GM18861 (cell line): ENCODE results near the gene DTX1.
"Not testable (repeated sequence)": the region's sequence is repeated elsewhere in the genome, so short reads cannot be mapped to it uniquely, and the experiment has no call there.

ENCODE experiments used
- ATAC-seq: cut with Tn5 transposase; IDR thresholded peaks from one replicate; pipeline ENCODE4 v1.9.1; 2021; ENCODE audit not compliant: unreplicated experiment

DTX1 gene

DNA sequence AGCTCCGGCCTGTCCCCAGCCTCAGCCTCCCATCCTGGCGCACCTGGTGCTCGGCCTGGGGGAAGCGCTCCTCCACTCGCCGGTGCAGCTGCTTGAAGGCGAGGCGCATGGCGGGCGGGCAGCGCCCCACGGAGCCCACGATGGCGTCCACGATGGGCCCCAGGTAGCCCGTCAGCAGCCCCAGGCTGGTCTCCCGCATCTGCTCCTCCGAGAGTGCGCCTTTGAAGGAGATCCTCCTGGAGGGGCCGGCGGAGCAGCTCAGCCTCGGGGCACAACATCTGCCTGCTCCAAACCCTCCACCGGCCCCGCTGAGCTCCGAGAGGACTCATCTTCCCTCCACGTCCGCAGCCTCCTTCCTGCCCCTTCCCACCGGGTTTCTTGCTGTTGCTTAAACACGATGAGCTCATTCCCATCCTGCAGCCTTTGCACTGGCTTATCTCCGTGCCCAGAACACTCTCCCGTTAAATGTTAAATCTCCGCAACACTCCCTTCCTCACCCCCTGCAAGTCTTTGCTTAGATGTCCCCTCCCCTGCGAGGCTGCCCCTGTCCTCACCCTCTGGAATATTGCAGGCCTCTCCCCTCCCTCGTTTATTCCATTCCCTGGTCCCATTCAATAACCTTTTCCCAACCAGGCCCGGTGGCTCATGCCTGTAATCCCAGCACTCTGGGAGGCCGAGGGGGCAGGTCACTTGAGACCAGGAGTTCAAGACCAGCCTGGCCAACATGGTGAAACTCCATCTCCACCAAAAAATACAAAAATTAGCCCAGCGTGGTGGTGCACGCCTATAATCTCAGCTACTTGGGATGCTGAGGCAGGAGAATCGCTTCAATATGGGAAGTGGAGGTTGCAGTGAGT lies 55.7 kb downstream of the DTX1 start:
- no peak for ATAC-seq

DNA sequence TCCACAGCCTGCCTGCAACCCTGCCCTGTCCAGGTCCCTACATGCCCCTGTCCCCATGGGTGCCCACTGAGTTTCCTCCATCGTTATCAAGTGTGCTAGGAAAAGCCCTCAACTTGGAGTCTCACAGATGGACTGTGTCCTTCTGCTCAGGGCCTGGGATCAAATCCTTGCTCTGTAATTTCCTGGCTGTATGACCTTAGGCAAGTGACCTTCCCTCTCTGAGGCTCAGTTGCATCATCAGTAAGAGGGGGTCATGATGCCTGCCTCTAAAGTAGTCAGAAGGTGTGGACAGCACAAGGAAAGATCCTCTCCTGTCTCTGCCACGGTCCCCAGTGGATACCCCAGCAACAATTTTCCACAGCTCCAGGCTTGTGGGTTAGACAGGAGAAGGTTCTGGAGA lies 56.9 kb downstream of the DTX1 start:
- no peak for ATAC-seq

DNA sequence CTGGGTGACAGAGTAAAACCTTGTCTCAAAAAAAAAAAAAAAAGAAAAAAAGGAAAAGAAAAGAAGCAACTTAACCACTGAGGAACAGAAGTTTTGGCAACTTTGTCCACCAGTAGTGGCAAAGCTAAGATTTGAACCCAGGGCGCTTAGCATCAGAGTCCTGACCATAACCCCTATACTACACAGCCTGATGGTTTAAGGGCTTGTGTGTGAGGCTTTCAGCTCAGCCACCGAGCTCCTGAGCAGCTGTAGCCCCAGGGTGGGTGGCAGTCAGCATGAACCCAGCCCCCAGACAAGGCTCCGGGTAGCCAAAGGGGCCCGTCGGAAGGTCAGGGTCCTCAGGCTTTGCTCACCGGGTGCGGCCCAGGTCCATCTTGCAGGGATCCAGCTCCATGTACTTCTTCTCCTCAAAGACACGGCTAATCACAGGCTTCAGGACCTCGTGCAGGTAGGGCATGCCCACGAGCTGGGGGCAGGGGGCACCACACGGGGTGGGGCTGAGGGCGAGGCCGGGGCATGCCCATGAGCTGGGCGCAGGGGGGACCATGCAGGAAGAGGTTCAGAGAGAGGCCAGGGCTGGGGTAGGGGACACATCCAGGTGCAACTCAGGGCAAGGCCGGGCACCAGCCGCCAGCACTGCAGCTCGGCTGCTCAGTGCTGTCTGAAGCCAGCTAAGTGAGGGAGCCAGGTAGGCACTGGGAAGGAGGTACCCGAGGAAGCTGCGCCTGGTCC lies 58.1 kb downstream of the DTX1 start:
- ATAC-seq, result no peak

DNA sequence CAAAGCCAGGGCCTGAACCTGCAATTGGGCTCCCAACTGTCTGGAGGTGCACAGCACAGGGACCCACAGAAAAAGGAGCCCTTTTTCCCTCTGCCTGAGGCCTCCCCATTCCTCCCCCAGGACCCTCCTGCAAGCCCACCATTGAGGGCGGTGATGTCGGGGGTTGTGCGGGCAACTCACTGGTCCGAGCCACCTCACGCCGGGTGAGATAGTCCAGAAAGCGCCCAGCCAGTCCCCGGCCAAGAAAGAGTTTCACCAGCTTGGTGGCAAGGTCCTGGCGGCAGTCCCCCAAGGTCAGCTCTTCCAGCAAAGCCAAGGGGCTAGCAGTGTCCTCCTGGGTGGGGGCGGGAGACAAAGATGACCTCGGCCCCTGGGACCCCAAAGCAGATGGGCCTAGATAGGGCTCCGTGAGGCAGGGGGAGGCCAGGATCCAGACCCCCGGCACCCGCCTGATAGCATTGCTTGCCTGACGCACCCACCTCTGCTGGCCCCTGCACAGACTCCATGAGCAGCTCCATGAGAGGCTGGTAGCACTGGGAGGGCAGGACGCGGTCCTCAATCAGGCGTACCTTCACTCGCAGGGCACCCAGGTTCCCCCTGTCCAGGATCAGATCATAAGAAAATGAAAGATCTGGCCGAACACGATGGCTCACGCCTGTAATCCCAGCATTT lies 59.1 kb downstream of the DTX1 start:
- ATAC-seq, result no peak

DNA sequence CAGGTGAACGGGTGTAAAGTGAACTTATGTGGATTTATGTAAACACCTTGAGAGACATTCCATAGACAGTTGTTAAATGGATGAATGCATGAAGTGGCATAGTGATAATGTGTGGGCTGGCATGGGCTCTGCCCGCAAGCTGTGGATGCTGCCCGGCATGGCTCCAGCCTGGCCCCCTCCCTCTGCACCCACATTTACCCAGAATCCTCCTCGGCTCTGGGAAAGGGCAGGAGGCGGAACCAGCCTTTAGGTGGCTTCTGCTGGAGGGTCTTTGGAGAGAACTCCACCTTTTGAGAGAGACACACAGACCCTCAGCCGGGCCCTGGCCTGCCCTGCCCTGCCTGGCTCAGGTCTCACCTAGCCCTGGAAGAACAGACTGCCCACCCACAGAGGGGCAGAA lies 60.3 kb downstream of the DTX1 start:
- ATAC-seq, result no peak

DNA sequence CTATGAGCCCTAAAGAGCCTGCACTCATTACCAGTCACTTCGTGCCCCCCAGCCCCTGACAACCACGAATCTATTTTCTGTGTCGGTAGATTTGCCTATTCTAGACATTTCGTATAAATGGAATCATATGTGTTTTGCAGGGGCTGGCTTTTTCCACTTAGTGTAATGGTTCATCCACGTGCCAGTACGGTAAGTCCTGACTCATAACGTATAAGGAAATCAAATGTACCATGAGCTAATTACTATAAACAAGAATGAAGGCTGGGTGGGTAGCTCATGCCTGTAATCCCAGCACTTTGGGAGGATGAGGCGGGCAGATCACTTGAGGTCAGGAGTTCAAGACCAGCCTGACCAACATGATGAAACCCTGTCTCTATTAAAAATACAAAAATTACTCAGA lies 61.2 kb downstream of the DTX1 start:
- not testable (repeated sequence) for ATAC-seq

DNA sequence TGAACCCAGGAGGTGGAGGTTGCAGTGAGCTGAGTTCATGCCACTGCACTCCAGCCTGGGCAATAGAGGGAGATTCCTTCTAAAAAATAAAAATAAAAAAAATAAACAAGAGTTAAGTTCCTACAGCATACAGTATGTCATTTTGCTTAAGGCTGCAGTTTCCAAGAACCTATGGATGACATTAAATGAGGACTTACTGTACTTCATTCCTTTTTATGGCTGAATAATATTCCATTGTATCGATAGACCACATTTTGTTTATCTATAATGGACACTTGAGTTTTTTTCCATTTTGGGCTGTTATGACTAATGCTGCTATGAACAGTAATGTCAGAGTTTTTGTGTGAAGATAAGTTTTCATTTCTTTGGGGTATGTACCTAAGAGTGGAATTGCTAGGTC lies 61.6 kb downstream of the DTX1 start:
- ATAC-seq, result no peak

DNA sequence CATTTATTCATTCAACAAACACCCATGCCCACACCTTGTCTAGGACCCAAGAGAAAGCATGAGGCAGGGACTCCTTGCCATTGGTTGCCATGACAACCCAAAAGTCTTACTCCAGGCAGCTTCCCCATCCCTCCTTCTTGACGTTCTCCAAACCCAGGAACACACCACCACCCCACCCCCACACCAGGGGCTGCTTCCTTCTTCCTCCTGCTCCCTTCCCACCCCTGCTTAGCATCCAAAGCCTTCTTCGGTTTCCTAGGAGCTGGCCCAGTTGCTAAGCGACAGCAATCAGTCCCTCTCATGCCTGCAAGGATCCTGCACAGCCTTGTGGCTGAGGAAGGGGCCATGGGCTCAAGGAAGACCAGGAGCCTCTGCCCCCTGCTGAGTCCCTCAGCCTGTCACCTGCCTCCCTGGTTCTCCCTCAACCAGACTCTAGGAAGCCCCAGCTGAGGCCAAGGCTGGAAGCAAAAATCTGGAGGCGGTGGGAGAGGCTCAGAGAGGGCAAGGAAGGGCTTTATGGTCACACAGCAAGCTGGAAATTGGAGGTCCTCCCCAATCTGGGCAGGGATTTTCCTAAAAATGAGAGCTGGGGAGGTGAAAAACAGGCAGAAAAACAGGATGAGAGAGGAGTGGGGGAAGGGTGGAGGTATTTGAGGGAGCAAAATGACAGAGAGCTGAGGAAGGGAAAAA lies 63.6 kb downstream of the DTX1 start:
- no peak for ATAC-seq

DNA sequence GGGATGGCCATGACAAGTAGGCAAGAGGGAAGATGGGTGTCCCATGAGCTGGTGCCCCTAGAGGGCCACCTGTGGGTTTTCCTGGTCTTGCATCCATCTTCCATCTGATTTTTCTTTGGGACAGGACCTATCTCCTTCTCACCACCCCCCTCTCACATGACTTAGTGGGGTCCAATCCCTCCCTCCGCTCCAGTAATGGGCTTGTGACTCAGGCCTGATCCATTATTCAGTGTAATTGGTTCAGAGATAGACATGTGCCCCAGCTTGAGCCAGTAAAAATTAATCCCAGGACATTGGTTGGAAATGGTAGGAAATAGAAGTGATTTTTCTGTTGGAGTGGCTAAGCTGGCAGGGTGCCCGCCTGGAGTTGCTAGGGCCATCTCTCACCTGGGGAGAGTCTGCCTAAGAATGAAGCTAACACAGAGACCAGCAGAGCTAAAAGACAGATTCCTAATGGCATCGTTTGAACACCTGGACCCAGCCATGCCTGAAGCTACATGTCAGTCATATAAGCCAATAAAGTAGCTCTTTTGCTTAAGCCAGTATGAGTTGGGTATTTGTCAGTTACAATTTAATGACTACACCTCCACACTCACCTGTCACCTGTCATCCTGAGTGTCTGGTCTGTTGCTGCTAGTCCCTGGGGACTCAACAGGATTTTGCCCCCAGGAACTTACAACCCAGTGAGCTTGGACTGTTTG lies 64.3 kb downstream of the DTX1 start:
- ATAC-seq, result no peak

DNA sequence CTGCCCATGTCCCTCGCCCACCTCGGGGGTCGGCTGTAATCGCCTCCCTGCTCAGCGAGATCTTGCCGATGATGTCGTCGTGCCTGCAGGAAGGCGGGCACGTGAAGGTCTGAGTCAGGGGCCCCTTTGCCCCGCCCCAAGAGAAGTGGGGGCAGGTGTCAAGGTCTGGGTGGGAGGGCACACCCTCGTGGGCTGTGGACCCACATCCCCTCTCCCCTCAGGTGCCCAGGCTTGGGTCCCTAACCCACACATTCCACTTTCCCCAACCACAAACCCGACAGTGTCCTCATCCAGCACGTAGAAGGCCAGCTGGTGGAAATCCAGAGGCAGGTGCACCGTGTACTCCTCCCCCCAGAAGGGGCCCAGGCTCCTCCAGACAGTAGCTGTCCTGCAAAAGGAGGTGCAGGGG lies 71.3 kb downstream of the DTX1 start:
- ATAC-seq, result no peak

DNA sequence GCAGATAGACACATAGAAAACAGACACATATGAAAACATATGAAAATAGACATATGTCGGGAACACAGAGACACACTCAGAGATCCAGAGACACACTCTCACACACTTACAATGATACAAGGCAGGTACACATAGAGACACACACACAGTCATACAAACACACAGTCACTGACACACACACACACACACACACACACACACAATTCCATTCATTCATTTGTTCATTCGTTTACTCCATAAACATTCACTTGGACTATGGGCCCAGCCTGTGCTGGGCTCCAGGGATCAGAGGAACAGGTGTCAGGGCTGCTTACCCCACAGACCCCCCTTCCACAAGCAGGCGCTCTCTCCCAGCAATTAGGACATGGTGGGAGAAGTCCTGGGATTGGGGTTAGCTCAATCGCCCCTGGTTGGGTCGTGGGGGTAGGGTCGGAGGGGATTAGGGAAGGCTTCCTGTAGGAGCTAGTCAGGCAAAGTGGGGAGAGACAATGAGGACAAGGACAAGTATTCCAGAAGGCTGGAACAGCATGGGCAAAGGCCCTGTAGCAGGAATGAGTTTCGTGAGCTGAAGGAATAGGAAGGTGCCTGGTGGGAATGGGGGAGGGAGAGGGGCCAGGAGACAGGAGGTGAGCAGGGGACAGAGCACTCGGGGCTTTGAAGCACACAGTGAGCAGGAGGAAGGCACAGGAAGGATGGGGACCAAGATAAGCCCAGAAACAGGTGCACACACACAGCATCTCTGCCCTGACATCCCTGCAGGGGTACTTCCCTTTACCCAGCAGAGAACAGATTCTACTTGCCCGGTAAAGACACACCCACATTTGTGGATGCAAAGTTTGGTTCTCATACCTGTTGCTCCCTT lies 72.5 kb downstream of the DTX1 start:
- ATAC-seq, result no peak

DNA sequence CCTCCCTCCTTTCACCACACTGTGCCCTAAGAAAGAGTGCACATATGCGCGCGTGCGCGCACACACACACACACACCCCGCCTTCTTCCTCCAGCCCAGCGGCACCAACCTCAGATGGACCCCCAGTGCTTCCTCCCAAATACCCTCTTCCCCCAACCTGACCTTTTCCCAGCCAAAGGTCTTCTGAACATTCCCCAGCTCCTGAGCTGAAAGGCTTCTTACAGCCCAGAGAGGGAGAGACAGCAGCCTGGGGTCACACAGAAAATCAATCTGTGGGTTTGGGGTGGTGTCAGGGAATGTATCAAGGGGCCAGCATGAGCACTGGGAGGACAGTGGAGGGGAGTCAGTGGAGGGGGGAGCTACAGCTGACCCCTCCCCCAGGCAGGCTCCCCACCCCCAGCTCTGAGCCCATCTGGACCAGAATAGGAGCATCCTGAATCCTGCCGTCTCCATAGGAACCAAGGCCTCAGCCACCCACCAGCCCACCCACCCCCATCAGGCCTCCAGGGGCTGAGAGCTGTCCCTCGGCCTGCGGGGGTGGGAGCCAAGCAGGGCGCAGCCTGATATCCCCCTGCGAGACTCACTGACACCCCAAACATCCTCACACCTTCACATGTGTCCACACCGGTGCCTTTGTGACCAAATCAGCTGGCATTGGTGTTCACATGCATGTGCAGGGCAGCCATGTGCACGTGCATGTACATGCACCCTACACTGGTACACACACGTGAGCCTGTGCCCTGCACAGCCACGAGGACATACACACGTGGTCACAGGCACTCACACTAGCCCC lies 73.3 kb downstream of the DTX1 start:
- ATAC-seq, result no peak

DNA sequence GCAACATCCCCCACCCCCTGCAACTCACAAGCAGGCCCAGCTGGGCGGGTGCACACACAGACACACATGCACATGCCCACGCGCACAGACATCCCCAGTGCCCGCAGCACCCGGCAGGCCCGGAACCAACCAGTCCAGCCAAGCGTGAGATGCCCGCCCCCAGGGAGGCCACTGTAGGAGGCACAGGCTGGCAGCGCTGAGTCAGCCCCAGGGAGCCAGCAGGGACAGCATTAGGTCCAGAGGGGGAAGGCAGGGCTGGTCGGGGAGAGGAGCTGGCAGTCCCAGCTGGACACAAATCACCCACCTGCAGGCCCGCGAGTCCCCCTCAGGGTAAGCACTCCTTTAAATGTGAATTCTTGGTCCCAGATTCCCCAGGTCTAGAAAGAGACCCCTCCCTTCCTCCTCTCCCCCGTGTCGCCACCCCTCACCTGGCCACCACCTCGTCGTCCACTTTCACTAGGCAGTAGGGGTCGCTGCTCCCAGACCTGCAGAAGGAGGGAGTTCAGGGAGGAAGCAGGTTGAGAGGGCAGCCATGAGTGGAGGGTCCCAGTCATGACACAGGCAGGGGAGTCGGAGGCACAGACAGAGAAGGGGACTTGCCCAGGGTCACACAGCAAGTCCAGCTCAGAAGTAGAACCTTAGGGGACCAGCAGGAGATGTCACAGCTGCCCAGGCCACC lies 74.1 kb downstream of the DTX1 start:
- no peak for ATAC-seq

DNA sequence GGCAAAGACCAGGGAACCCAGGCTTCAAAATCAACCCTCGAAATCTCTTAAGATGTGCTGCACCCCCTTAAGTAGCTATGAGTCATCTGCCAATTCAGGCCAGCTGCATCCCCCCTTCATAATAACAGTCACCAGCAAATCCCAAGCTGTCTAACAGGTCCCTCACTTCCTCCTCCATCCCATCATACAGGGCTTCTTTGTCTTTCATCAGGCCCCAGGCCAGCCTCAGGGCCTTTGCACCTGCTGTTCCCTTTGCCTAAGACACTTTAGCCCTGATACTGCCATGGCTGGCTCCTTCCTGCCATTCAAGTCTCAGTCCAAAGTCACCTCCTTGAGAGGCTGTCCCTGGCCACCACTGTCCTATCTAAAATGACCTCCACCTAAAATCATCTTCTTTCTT lies 75.0 kb downstream of the DTX1 start:
- ATAC-seq, result no peak

DNA sequence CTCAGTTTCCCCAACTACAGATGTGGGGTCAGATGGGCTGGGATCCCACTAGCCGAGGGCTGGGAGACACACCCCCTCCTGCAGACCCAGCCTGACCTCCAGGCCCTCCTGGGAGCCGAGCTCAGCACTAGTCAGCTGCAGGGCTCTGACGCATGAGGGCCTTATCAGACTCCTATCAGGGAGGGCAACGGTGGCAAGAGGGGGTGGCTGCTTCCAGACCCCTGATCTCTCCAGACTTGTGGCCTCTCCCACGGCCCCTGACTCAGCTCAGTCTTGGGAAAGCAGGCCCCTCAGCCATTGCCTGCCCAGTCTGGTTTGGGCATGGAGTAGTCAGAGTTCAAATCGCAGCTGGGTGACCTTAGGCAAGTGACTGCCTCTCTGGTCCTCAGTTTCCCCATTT lies 76.5 kb downstream of the DTX1 start:
- no peak for ATAC-seq

DNA sequence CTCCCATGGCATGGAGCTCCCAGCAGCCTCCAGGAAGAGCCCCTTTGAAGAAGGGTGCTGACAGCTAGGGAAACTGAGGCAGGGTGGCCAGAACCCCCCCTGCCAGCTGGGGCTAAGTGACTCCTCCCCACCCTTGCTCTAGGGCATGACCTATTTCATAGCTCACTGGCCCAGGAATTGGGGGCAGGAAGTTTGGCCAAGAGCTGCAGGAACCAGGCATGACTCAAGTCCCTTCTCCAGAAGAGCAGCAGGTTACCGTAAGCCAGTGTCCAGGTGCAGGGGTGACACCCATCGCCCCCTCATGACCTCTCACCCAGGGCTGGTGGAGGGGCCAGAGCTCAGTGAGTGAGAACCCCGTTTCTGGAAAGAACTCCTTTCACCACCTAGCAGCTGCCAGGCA lies 77.1 kb downstream of the DTX1 start:
- ATAC-seq, result no peak

DNA sequence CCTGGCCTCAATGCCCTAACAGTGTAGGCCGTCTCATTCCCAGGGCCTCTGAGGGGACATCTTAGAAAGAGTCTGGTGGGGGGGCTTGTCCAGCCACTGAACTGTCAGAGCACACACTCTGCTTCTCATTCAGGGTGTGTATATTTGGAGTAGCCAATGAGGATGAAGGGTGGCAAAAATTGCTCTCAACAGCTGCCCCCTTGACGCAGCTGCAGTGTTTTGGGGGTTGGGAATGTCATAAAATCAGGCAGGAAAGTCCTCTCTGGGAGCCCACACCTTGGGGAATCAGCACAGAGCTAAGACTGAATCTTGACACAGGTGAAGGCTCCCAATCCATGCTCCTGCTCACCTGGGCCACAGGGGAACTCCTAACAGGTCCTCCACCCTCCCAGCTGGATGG lies 77.5 kb downstream of the DTX1 start:
- ATAC-seq, result no peak

DNA sequence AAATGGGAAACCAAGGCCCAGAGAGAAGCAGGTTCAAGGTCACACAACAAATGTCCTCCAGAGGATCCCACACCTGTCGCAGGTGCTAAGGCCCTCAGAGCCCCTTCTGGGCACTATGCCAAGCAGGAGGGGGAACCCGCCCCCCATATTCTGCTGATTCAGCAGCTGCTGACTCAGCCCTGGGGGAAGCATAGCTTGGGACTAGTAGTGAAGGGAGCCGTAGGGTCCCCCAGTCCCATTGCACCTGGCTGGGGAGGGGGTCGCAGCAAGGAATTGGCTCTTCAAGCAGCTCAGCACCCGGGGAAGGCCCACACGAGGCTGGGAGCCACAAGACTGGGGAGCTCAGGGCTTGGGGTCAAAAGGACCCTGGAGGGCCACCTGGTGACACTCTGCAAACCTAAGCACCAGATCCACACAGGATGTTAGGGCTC lies 78.0 kb downstream of the DTX1 start:
- no peak for ATAC-seq
